HG02973 (cell line): ENCODE measurements around the gene FLII.
A peak's percentile ranks its signal among the peaks of the same experiment; 100 is the strongest.

Source experiments
- ATAC-seq: cut with Tn5 transposase; IDR thresholded peaks from one replicate; pipeline ENCODE4 v1.9.1; 2021; ENCODE audit warnings: moderate library complexity; ENCODE audit not compliant: unreplicated experiment

Gene FLII

DNA sequence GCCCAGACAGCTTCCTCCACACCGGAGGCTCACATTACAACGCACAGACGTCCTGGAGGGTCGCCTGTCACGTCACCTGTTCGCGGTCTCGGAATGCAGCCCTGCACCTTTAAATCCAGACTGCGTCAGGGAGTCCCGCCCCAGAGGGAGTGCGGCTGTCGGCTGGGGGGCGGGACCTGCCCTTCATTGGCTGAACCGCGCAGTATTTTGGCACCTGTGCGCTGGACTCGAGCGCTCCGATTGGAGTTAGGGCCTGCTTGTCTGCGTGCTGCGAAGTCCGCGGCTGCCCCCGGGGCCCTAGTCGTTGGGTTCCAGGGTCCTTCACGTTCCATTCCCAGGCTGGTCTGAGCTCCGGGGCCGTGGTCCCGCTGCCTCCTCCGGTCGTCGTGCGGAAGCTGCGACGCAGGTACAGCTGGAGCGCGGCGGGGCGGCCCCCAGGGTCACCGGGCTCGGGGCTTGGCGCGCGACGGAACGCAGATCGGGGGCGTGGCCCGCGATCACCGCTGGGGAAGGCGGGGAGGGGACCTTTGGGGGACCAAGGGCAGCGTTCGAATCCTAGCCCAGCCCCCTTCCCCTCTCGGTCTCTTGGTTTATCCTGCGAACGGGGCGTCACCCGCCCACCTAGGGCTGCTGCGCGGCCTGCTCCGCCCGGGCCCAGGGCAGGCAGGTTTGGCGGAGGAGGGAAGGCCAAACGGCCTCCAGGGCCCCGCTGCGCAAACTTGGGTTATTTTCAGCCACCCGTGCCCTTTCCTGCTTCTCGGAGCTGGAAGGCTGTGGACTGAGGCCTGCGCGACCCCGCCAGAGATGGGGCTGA lies 2.0 kb upstream of the FLII start, which contains the start of gene MIEF2:
Gene MIEF2 (plus strand): TSS at position 331 of the 814 bp plus-strand sequence. CDS start 2,059 bp downstream, outside the sequence.
- peak; percentile 64 for ATAC-seq

GRCh38 chr17:18259621-18260331 lies 1.2 kb upstream of the FLII start:
- no peak for ATAC-seq

DNA sequence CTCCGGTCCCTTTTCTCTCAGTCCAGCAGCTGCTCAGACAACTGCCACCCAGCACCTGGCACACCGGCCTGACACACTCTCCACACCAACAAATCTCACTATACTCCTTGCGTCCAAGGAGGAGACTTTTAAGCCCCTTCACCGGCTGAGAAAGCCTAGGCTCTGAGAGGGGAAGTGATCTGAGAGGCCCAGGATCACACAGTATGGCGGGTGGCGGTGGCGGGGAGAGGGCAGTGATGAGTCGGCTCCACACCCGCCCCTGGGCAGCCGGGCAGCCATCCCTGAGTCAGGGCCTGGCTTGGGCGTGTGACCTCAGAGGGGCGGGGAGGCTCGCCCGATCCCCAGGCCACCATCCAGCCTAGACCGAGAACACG lies 569 bp downstream of the FLII start:
- no peak for ATAC-seq

DNA sequence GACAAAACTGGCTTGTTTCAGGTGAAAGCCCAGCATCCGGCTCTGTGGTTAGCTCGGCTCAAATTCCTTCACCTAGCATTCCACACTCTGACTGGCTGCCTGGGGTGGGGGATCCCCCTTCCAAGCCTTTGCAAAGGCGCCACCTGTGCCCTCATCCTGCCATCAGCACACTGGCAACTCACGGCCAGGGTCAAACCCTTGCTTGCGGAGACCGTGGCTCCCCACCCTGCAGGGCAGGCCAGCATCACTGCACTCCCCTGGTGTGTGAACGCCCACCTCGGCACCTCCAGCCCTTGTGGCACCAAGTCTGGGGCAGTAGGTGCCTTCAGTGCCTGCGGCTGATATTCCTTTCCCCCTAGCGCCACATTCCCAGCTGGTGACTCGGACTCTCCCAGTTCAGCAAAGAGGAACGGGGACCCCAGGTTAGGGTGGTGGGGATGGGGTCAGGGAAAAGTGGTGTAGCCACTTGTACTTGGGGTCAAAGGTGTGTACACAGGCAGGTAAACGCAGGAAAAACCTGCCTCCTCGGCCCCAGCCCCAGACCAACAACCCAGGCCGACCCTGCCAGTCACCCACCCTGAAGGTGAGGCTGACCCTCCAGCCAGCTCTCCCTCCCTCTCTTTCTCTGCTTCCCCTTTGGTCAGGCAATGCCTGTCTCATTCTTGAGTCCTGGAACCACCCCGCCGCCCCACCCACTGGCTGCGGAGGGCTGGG lies 1.1 kb downstream of the FLII start:
- ATAC-seq, result no peak

GRCh38 chr17:18256776-18257175 lies 1.8 kb downstream of the FLII start:
- no peak for ATAC-seq

GRCh38 chr17:18256351-18256750 lies 2.2 kb downstream of the FLII start:
- no peak for ATAC-seq

DNA sequence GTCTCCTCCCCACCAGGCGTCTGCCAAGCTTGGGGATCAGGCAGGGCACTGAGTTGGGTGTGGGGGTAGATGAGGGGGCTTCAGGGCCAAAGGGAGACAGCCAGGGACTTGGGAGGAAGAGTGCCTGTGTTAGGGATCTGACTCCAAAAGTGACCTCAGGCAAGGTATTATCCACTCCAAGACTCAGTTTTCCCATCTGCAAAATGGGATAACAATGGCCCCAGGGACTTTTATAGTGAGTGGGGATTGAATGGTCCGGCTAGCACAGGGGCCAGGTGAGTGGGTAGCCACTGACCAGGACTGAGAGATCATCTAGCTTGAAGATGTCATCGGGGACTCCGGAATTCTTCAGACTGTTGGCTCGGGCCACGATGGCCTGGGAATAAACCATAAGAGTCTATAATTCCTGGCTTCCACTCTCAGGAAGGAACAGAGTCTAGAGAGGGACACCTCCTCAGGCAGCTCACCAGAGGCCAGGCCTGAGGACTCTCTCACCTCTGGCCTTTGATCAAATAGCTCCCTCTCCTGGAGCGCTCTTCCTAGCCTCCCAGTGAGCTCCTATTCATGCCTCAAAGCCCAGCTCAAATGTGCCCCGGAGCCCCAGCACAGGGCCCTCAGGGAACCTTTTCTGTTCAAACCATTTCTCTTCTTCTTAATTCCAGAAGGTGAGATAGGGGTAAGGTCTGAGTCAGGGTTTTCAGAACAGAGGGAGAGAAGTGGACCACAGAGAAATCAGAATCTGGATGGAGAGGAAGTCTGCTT lies 3.5 kb downstream of the FLII start:
- ATAC-seq, result no peak

GRCh38 chr17:18253947-18254821 lies 4.4 kb downstream of the FLII start:
- ATAC-seq, result no peak

DNA sequence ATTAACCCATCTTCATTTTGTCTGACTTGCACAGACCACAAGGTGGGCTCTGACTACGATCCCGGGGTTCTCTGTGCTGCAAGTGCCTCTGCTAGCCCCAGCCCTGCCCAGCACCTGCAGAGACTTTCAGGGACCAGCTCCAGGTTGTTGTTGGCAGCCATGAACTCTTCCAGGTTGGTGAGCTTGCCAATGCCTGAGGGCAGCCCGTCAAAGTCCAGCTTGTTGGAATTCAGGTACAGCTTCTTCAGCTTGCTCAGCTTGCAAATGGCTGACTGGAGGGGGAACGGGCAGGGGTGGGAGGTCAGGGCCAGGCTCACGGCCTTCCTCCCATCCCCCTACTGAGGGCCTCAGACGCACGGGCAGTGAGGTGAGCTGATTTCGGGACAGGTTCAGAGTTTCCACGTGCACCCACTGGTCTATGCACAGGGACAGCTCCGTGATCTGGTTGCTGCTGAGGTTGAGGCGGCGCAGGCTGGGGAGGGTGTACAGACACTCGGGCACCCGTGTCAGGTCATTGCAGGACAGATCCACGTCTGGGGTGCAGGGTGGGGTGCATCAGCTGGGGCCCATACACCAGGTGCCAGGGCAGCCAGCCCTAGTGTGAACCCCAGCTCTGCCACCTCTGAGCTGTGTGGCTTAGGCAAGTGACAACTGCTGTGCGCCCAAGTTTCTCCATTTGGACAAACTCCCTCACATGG lies 5.2 kb downstream of the FLII start:
- no peak for ATAC-seq

- ATAC-seq, result no peak
Observed at GRCh38 chr17:18252160-18252559, 6.4 kb downstream of the FLII start.

DNA sequence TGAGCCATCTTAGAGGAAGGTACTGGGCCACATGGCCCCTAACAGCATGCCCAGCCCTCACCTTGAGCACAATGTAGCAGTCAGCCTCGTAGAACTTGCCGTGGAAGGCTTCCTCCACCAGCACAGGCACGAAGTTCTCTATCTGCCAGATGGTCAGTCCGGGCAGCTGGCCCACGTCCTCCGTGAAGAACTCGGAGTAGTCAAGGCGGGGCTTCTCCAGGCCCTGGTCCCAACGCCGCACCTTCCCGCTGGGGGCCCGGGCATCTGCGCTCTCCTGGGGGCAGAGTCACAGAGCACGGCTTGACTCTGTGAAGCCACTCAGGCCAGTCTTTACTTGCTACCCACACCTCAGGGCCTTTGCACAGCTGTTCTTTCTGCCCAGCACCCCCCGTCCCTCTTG lies 7.3 kb downstream of the FLII start:
- no peak for ATAC-seq

DNA sequence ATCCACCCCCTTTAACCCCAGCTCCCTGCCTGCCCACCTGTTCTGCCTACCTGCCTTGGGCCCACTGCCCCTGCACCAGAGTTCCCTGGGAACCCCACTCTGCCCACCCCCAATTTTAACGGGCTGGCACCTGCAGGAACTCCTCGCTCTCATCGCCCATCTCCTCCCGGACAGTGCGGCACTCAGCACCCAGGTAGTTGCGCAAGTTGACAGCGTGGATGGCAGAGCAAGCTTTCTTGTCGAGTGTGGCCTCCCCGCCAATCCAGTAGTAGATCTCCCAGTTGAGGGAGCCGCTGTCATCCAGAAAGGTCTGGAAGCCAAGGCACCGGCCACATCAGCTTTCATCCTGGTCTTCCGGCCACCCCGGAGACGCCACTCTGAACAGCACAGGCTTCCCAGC lies 7.8 kb downstream of the FLII start:
- ATAC-seq, result no peak

- ATAC-seq, result no peak
Observed at GRCh38 chr17:18250259-18250658, 8.3 kb downstream of the FLII start.

GRCh38 chr17:18248811-18249210 lies 9.7 kb downstream of the FLII start:
- ATAC-seq, result no peak

- no peak for ATAC-seq
Observed at GRCh38 chr17:18248300-18248731, 10.2 kb downstream of the FLII start.

DNA sequence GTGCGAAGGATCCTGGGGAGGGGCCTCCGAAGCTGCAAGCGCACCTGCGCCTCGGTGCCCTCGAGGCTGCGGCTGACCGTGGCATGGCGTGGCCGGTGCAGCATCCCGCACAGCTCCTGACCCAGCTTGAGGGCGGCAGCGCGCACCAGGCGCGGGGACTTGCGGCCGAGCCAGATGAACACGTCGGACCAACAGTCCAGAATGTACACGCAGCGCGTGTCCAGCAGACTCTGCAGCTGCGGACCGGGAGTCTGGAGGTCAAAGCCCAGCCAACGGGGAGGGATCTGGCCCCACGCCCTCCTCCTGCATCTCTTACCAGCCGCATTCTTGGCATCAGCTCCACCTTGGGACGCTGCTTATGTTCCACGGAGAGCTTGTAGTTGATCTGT lies 10.9 kb downstream of the FLII start:
- no peak for ATAC-seq

DNA sequence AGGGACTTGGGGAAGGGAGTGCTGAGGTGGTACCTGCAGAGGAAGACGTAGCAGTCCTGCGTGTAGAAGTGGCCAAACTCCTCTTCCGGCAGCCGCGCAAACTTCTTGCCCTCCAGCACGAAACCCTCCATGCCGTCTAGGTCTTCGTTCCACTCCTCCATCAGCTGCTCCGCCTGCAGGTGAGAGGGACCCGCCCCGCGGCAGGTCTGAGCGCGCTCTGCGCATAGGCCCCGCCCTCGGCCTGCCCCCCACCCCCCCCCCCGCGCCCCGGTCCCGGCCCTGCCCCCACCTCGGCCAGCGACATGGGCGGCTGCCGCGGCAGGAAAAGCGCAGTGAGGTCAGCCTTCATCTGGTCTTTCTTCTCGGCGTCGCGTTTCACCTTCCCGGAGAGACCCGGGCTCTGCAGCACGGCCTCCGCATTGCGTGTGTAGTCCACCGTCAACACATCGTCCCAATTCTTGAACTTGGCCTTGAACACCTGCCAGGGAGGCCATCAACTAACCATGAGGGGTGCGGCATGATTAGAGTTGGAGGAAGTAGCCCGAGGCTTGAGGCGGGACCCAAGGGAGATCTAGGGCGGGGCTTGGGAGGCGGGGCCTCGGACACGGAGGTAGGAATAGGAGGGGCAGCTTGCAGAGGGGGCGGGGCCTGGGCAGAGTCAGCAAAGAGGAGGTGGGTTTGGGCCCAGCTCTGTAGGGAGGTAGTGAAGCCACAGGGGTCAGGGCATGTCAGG lies 11.5 kb downstream of the FLII start:
- ATAC-seq, result no peak

DNA sequence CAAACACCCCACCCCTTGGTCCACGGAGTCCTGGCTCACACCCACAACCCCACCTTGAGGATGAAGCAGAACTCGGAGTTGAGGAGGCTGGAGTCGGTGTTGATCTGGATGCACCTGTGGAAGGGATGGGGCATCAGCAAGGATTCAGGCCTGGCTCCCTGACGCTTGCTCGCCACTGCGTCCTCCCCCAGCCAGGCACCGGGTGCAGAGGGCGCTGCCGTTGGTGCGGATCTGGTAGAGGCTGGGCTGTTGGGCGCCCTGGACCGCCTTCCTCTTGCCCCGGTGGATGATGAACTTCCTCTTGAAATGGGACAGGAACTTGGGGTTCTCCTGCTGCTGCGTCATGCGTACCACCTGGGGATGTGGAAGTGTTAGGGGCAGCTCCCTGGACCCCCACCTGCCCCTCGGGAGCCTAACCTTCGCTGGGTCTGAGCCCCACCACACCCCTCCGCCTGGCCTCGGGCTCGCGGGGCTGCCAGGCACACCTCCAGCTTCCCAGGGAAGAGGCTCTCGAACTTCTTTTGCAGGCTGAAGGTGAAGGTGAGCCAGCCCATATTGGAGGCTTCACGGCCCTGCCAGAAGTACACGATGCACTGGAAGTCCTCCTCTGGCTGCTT lies 12.3 kb downstream of the FLII start:
- no peak for ATAC-seq
